Posterior cingulate gyrus (tissue), 11 donors: ENCODE data around the gene ZNF878.
"Not testable (repeated sequence)": the region's sequence is repeated elsewhere in the genome, so short reads cannot be mapped to it uniquely, and the experiment has no call there.

Experiments
- DNase-seq, 10 donors: peaks; one replicate each; pipeline versions ENCODE4 v3.0.0 to v3.0.0-alpha.2; 2020 to 2021; ENCODE audit warnings: mixed read lengths in 3 of 10
- intact Hi-C: fragments of 100-400 bp; cut with DNase I; formaldehyde crosslinking; loops from one replicate; pipeline ENCODE4 v1.15.1; 2023

Gene ZNF878

GRCh38 chr19:12052497-12053169 is at the start of gene ZNF878:
Gene ZNF878 (minus strand): TSS chr19:12052961. CDS start chr19:12052801, 160 bp downstream.
- DNase-seq: peak; percentile 71 to 97 (median 86)
- intact Hi-C loops: no loop called here

GRCh38 chr19:12098040-12098439 is 45.3 kb upstream of the ZNF878 start:
- intact Hi-C loops: no loop called here
- no peak for DNase-seq

GRCh38 chr19:12095111-12095790 is 42.5 kb upstream of the ZNF878 start:
- DNase-seq: no peak
- intact Hi-C loops: no loop called here

- DNase-seq: no peak
- intact Hi-C loops: no loop called here
Observed at GRCh38 chr19:12093777-12094176, 41.0 kb upstream of the ZNF878 start.

- DNase-seq: no peak
- intact Hi-C loops: no loop called here
Observed at GRCh38 chr19:12092956-12093355, 40.2 kb upstream of the ZNF878 start.

GRCh38 chr19:12092065-12092867 is 39.5 kb upstream of the ZNF878 start:
- intact Hi-C loops: no loop called here

GRCh38 chr19:12090807-12091206 is 38.0 kb upstream of the ZNF878 start:
- intact Hi-C loops: loop anchor here (2.0 kb wide), 1 partner anchor 50 kb away; the partner anchor contains the start of gene ZNF20
- peak in 8 of 10 donors; percentile 19 to 92 (median 56) for DNase-seq

More at GRCh38 chr19:12092065-12092867, 39.5 kb upstream of the ZNF878 start:
- peak; percentile 52 to 95 (median 66) for DNase-seq

- DNase-seq: no peak
- intact Hi-C loops: no loop called here
Observed at GRCh38 chr19:12085074-12085818, 32.5 kb upstream of the ZNF878 start.

GRCh38 chr19:12083336-12083735 is 30.6 kb upstream of the ZNF878 start:
- DNase-seq, intact Hi-C loops: not testable (repeated sequence)

- DNase-seq: no peak
- intact Hi-C loops: no loop called here
Observed at GRCh38 chr19:12077375-12077774, 24.6 kb upstream of the ZNF878 start.

GRCh38 chr19:12076331-12076730 is 23.6 kb upstream of the ZNF878 start:
- DNase-seq, intact Hi-C loops: not testable (repeated sequence)

- DNase-seq: no peak
- intact Hi-C loops: no loop called here
Observed at GRCh38 chr19:12075538-12076139, 22.9 kb upstream of the ZNF878 start.

GRCh38 chr19:12064590-12065538 is 12.1 kb upstream of the ZNF878 start, which contains the start of gene ZNF844:
Gene ZNF844 (plus strand): TSS chr19:12064731. CDS start chr19:12064874, 143 bp downstream.
- intact Hi-C loops: loop anchor here (5.0 kb wide), 1 partner anchor 143 kb away; no protein-coding TSS in a partner anchor
- DNase-seq: peak; percentile 90 to 99 (median 97)

GRCh38 chr19:12055784-12056183 is 3.0 kb upstream of the ZNF878 start:
- intact Hi-C loops: no loop called here
- DNase-seq: no peak

- DNase-seq: peak in 1 of 10 donors; percentile 21
- intact Hi-C loops: no loop called here
Observed at GRCh38 chr19:12052091-12052496, 667 bp downstream of the ZNF878 start.

- intact Hi-C loops: no loop called here
- peak in 1 of 10 donors; percentile 20 for DNase-seq
Observed at GRCh38 chr19:12047868-12048267, 4.9 kb downstream of the ZNF878 start.

GRCh38 chr19:12043752-12044422 is 8.9 kb downstream of the ZNF878 start:
- DNase-seq: no peak
- intact Hi-C loops: no loop called here

- intact Hi-C loops: no loop called here
Observed at GRCh38 chr19:12042893-12043292, 9.9 kb downstream of the ZNF878 start.

More at GRCh38 chr19:12042893-12043292, 9.9 kb downstream of the ZNF878 start:
- no peak for DNase-seq
